ENCODE results near the gene SNX24.
A peak's percentile ranks its signal among the peaks of the same experiment; 100 is the strongest.
"Not testable (repeated sequence)": the region's sequence is repeated elsewhere in the genome, so short reads cannot be mapped to it uniquely, and the experiment has no call there.

The SNX24 gene

DNA sequence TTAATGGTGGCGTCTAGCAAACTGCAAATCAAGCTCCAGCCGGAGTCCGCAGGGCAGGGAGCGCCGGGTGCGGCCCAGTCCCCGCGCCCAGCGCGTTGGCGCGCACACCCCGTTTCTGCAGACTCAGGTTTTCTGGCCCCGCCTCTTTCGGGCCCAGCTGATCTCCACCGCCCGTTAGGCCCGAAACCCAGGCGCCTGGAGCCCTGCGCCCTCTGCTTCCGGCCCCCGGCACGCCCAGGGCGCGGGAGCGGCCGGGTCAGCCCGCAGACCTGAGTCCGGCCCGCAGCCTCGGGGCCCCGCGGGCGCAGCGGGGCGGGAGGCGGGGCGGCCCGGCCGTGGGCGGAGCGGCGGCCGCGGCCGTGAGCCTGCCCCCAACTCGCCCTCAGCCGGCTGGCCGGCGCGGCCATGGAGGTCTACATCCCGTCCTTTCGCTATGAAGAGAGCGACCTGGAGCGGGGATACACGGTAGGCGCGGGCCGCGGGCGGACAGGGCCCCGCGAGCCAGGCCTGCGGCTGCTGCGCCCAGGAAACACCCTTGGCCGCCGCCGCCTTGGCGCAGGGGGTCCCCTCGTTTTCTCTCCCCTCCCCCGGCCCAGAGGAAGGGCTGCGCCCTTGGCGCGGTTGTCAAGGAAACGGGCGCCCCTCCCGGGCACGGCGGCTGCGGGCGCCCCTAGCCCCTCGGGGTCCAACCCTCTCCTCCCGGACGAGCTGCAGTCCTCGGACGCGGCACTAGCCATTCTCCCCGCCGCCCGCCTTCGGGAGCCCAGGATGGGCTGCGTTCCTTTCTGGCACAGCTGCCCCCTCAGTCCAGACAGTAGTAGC is at the start of gene SNX24:
Gene SNX24 (plus strand): TSS at position 385 of the 822 bp plus-strand sequence. CDS start 21 bp downstream, at position 406.
- peak; percentile 78 for DNase-seq (ENCODE audit: low spot score)

GRCh38 chr5:122805481-122805880 is 39.9 kb upstream of the SNX24 start:
- no peak for DNase-seq (ENCODE audit: low spot score)

GRCh38 chr5:122810405-122810804 is 35.0 kb upstream of the SNX24 start:
- DNase-seq (ENCODE audit: low spot score), result no peak

GRCh38 chr5:122815218-122815767 is 30.1 kb upstream of the SNX24 start:
- DNase-seq (ENCODE audit: low spot score), result no peak

DNA sequence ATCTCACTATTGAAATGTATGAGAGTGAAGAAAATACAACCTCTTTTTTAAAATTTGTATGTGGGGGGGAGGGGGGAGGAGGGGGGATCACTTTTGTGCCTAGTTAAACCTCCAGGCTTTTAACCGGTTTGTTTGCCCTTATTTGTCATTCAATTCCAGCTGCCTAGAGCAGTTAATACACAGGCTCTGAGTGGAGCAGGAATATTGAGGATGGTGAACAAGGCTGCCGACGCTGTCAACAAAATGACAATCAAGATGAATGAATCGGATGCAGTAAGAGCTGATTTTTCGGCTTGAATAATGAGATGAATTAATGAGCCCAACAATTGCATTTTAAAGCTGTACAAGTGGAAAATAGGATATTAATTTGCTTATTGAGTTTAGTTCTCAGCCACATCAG is 28.7 kb upstream of the SNX24 start:
- no peak for DNase-seq (ENCODE audit: low spot score)

GRCh38 chr5:122831984-122832383 is 13.4 kb upstream of the SNX24 start:
- DNase-seq (ENCODE audit: low spot score), result no peak

DNA sequence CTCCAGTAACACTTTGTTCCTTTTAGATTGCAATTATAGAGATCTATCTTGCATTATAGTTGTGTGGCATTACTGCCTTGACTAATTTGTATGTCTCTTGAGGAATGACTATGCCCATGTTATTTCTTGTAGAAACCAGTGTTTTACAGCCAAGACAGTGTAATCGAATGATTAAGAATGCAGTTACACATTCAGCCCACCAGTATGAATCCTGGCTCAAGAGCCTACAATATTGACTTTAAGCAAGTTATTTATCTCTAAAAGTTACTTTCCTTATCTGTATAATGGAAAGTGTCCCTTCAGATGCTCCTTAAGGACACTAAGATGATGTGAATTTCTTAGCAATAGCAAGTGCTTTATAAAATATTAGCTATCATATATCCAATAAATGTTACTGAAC is 9.7 kb upstream of the SNX24 start:
- DNase-seq (ENCODE audit: low spot score), result no peak

DNA sequence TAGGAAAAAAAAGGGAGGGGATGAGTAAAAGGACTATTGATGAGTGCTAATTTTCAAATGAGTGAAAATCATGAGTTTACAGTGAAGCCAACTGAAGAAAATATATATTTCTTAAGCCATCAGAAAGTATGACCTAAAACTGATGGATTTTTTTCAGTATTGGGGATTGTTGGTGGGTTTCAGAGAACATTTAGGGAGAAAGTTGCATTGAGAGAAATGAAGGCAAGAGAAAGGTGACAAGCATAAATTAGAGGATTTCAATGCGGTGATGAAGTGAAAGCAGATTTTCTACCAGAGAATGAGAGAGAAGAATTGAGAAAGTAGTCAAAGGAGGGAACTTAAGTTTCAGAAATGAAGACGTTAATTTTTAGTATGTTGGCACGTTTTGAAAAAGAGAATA is 8.5 kb upstream of the SNX24 start:
- no peak for DNase-seq (ENCODE audit: low spot score)

DNA sequence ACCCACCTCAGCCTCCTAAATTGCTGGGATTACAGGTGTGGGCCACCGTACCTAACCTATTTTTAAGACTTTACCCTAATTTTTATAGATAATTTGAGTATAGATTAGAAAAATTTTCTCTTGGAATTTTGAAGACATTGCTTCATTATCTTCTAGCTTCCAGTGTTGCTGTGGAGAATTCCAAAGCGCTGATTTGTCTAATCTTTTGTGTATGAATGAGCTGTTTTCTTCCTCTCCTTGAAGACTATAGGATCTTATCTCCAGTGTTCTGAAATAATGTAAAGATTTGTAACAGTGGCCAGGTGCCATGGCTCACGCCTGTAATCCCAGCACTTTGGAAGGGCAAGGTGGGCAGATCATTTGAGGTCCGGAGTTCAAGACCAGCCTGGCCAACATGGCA is 5.7 kb upstream of the SNX24 start:
- no peak for DNase-seq (ENCODE audit: low spot score)

GRCh38 chr5:122842016-122842580 is 3.3 kb upstream of the SNX24 start:
- DNase-seq (ENCODE audit: low spot score), result no peak

DNA sequence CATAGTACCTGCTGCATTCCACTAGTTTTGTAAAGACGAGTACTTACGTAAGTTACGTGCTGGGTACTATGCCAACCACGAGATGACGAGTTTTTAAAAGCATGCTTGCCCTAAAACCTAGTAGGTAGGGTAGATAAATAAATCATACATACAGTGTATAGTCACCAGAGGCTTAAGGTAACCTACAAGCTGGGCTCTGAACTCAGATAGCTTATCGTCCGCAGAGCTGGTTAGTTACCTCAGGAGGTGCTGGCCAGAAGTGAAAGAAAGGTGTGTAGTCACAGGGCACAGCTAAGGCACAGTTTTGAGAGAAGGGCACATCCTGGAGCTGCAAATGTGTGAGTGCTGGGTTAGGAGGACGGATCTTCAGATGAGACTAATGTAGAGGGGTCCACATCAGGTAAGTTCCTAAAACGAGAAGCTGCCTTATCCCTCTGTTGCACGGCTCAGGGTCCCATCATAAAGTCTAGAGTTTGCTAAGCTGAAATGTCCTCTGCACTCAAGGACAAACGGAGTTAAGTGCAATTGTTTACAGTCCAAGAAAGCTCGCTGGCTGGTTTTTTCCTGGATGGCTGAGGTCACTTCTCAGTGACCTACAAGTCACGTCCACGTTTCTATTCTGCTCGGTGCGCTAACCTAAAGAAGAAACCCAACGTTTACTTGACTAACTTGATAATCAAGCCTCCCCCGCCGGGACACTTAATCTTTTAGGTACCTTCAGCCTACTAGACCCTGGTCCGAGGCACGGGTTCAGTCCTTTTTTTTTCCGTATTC is 1.1 kb upstream of the SNX24 start:
- no peak for DNase-seq (ENCODE audit: low spot score)

- no peak for DNase-seq (ENCODE audit: low spot score)
These were observed 544 bp upstream of the SNX24 start for GRCh38 chr5:122844910-122845228.

GRCh38 chr5:122846051-122846550 is 688 bp downstream of the SNX24 start:
- DNase-seq (ENCODE audit: low spot score), result no peak

DNA sequence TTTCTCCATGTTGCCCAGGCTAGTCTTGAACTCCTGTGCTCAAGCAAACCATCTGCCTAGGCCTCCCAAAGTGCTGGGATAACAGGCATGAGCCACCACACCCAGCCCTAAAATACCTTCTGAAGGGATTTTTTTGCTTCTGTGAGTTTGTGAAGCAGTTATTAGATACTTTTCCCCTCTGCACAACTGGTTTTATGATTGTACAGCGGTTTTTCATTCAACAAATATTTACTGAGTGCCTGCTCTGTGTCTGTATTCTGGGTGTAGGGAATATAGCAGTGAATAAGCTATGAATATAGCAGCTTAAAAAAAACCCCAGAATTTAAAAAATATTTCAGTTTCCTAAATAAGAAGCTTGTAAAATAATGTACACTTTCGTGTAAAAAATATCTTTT is 2.3 kb downstream of the SNX24 start:
- no peak for DNase-seq (ENCODE audit: low spot score)

GRCh38 chr5:122849771-122850170 is 4.4 kb downstream of the SNX24 start:
- DNase-seq (ENCODE audit: low spot score), result peak; percentile 28

- DNase-seq (ENCODE audit: low spot score), result not testable (repeated sequence)
These were observed 12.1 kb downstream of the SNX24 start for GRCh38 chr5:122857538-122857937.

- no peak for DNase-seq (ENCODE audit: low spot score)
These were observed 13.0 kb downstream of the SNX24 start for GRCh38 chr5:122858451-122858850.

DNA sequence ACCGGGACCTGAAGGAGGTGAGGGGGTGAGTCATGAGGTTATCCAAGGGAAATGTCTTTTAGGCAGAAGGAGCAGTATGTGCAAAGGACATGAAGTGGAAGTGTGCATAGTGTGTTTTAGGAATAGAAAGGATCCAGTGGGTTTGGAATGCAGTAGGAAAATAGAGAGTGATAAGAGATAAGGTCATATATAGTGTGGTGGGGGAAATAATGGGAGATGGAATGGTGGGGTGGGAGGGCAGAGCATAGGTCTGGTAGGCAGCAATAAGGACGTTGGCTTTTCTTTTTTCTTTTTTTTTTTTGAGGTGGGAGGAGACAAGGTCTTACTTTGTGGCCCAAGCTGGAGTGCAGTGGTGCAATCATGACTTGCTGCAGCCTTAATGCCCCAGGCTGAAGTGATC is 17.8 kb downstream of the SNX24 start:
- DNase-seq (ENCODE audit: low spot score), result no peak

GRCh38 chr5:122863721-122864120 is 18.3 kb downstream of the SNX24 start:
- no peak for DNase-seq (ENCODE audit: low spot score)

DNA sequence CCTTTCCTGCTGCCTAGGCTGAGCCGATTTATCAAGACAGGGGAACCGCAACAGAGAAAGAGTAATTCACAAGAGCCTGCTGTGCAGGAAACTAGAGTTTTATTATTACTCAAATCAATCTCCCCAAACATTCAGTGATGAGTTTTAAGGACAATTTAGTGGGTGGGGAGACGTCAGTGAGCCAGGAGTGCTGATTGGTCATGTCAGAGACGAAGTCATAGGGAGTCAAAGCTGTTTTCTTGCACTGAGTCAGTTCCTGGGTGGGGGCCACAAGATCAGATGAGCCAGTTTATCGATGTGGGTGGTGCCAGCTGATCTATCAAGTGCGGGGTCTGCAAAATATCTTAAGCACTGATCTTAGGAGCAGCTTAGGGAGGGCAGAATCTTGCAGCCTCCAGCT is 19.0 kb downstream of the SNX24 start:
- no peak for DNase-seq (ENCODE audit: low spot score)

DNA sequence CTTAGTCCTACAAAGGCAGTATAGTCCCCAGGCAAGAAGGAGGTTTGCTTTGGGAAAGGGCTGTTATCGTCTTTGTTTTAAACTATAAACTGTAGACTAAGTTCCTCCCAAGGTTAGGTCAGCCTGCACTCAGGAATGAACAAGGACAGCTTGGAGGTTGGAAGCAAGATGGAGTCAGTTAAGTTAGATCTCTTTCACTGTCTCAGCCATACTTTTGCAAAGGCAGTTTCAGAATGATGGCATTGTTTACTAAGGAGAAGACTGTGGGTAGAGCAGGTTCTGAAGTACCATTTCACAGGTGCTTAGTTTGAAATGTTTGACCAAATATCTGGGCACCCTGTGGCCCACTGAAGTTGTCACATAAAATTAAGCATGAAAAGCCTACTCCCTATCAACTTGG is 19.4 kb downstream of the SNX24 start:
- no peak for DNase-seq (ENCODE audit: low spot score)

DNA sequence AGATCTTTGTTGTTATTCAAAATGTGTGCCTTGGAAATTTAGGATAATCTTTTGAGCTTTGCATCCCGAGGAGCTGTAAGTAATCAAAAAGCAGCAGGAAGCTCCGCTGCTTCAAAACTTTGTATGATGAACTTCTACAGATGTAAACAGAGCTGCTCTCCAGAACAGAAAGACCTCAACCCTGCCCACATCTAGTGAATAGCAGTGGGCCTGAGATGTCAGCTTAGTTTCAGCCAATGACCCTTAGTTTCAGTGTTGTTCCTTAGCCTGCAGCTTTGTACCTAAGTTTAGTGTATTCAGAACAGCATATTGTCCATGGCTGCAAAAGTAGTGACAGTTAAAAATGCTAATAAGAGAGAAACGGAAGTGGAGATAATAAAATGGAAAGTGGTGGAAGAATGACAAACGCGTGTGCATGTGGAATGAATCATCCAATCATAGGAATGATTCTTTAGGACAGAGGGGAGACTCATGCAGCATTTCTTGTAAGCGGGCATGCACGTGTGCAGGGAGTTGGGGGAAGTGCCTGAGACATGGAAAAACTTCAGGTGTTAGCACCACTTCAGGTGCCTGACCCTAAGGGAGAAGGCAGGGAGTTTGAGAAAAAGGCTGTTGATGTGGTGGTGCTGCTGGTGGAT is 24.9 kb downstream of the SNX24 start:
- DNase-seq (ENCODE audit: low spot score), result no peak

Data from Ammon's horn (tissue), 1 donor.